Inflammatory macrophage (primary cell): ENCODE measurements around the gene TMEM219.
A peak's percentile ranks its signal among the peaks of the same experiment; 100 is the strongest.

Experiments used
- DNase-seq, 2 donors: peaks; one replicate each; pipeline ENCODE4 v3.0.0-alpha.2; 2020 to 2022

TMEM219 gene

GRCh38 chr16:29983420-29984136 lies 21.7 kb downstream of the TMEM219 start:
- DNase-seq, result no peak

- no peak for DNase-seq
These were observed 22.4 kb downstream of the TMEM219 start for GRCh38 chr16:29984137-29984763.

GRCh38 chr16:29984764-29985147 lies 22.9 kb downstream of the TMEM219 start:
- no peak for DNase-seq

GRCh38 chr16:29985271-29985811 lies 23.5 kb downstream of the TMEM219 start:
- no peak for DNase-seq

GRCh38 chr16:29986231-29986630 lies 24.4 kb downstream of the TMEM219 start:
- DNase-seq, result no peak

GRCh38 chr16:29986931-29987330 lies 25.1 kb downstream of the TMEM219 start:
- DNase-seq, result no peak

- DNase-seq, result no peak
These were observed 25.6 kb downstream of the TMEM219 start for GRCh38 chr16:29987371-29988085.

- no peak for DNase-seq
These were observed 26.6 kb downstream of the TMEM219 start for GRCh38 chr16:29988346-29989075.

GRCh38 chr16:29989111-29989858 lies 27.4 kb downstream of the TMEM219 start:
- no peak for DNase-seq

GRCh38 chr16:29990034-29990433 lies 28.2 kb downstream of the TMEM219 start:
- DNase-seq, result no peak

GRCh38 chr16:29990883-29991570 lies 29.1 kb downstream of the TMEM219 start:
- DNase-seq, result no peak

GRCh38 chr16:29991571-29991904 lies 29.7 kb downstream of the TMEM219 start:
- no peak for DNase-seq

GRCh38 chr16:29992344-29992967 lies 30.6 kb downstream of the TMEM219 start:
- no peak for DNase-seq

- no peak for DNase-seq
These were observed 31.5 kb downstream of the TMEM219 start for GRCh38 chr16:29993191-29993902.

GRCh38 chr16:29993903-29994599 lies 32.2 kb downstream of the TMEM219 start:
- DNase-seq, result no peak

- DNase-seq, result no peak
These were observed 32.9 kb downstream of the TMEM219 start for GRCh38 chr16:29994600-29995323.

- DNase-seq, result peak; percentile 89 to 92
These were observed 33.5 kb downstream of the TMEM219 start, which contains the start of gene HIRIP3 for GRCh38 chr16:29995324-29995910. Gene HIRIP3 (minus strand): TSS chr16:29995617. CDS start chr16:29995605, 12 bp downstream.
